ENCODE measurements around the gene TAC3.

Gene TAC3

GRCh38 chr12:57006809-57007475 lies 9.4 kb downstream of the TAC3 start:
- no peak for FAIRE-seq
- no peak for DNase-seq (ENCODE audit: insufficient read length, low spot score)

DNA sequence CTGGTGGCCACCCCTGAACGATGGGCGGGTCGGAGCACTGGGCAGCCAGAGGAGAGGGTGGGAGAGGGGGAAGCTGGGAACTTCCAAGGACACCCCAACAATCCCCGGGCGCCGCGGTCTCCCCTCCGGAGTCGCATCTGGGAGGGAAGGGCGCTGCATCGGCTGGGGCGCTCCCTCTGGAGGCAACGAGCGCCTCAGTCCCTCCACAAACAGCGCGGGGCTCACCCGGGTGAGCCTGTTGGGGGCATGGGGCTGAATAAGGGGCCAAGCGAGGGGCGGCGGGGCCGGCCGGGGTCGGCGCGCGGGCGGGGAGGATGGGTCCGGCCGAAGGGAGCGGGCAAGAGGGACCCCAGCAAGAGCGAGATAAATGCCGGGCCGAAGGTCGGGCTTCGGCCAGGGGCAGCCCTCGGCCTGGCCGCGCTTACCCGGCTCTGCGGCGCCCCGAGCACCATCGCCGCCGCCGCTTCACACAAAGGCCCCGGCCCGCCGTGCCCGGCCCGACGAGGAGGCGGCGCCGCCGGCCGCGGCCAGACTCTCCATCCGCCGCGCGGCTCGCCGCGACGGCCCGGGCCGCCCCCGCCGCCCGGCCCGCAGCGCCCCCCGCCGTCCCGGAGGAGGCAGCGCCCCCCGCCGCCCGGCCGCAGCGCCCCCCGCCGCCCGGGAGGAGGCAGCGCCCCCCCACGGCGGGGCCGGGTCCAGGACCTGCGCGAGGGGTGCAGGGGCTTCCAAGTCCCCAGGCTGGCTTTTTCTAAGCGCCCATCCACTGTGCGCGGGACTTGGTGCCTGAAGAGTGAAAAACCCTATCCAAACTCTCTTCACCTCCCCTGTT lies 10.1 kb downstream of the TAC3 start, which contains the start of gene ZBTB39:
ZBTB39 (minus strand) TSS at position 567 of the 829 bp plus-strand sequence. CDS start 1,629 bp downstream, outside the sequence.
- FAIRE-seq, result no peak
- DNase-seq (ENCODE audit: insufficient read length, low spot score), result peak; percentile 77

GRCh38 chr12:57004651-57005050 lies 11.7 kb downstream of the TAC3 start:
- DNase-seq (ENCODE audit: insufficient read length, low spot score) (no peak), FAIRE-seq (no peak)

DNA sequence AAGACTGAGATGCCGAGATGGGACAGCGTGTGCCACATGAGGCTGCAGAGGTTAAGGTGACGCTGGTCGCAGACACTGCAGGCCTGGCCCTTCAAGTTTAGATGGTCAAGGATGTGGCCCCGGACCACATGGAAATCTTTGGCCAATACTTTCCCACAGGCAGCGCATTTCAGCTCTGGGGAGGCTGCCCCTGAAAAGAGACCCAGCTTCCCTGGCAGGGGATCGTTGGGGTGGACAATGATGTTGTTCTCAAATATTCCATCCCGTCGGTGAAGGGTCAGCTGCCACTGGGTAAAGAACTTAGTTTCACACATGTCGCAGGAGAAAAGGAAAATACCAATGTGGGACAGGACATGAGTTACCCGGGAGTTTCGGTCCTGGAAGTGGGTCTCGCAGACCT lies 12.9 kb downstream of the TAC3 start:
- FAIRE-seq, result no peak
- DNase-seq (ENCODE audit: insufficient read length, low spot score), result no peak

DNA sequence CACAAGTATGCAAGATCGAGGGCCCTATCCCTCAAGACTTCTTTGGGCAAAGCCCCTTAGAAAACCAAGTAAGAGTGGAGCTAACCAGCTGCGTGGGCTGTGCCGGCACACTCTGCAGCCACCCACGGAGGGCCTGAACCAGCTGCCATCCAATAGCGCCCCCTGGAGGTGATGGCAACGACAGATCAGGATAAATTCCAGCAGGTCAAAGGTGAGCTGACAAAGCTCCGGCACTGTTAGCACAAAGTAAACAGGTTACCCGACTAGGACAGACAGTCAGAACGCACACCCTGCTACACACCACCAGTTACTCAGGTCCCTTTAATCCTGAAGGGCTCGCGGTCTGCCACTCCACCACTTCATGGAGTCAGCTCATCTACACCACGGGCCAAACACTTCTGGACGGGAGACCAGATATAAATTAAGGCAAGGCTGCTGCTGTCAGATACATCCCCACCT lies 14.9 kb downstream of the TAC3 start:
- DNase-seq (ENCODE audit: insufficient read length, low spot score) (peak; percentile 66), FAIRE-seq (no peak)

- DNase-seq (ENCODE audit: insufficient read length, low spot score) (no peak), FAIRE-seq (no peak)
These were observed 15.9 kb downstream of the TAC3 start for GRCh38 chr12:57000393-57000792.

DNA sequence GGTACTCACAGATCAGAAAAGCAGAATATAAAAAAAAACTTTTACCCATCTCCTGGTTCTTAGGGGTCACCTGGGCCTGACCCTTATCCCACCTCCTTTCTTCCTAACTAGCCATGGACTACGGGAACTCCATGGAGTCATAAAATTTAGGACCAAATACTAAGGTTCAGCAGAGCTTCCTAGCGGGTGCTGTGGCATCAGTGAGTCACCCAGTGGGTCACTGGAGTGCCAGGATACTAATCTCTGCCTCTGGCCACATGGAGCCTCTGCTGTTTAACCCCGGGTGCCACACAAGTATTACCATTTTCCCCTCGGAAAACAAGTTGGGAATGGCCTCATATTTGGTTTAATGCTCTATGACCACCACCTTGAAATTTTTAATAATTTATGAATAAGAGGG lies 16.9 kb downstream of the TAC3 start:
- no peak for DNase-seq (ENCODE audit: insufficient read length, low spot score)
- no peak for FAIRE-seq

DNA sequence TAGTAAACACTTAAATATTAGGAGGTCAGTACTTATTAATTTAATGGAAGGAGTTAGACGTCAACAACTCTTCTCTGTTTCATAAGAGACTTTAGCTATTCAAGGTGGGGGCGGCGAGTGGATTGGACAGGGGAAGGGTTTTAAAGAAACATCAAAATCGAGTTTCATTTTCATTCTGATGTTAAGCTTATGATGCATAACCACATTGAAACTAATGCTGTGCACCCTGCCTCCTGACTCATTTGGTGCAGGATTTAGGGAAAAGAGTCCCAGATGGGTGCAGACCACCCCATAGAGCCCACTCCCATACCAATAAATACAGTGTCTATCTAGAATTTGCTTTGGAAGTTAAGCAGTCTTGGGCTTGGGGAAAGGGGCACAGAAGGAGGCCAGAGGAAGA lies 17.3 kb downstream of the TAC3 start:
- FAIRE-seq (no peak), DNase-seq (ENCODE audit: insufficient read length, low spot score) (no peak)

DNA sequence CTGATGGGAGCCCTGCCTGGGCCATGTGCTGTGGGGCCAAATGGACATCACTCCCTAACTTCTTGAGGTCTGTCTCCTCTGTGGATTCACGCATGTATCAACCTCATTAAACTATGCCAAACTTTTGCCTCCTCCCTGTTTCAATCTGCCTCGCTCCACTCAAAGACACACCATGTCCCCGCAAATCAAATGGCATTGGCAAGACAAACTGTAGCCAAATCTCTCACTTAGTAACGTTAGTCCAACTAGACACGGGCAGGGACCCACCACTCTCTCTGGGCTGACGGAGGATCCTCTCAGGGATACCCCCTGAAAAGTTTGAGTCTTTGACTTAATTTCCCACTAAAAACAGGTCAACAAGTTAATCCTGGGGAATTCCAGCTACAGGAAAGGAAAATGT lies 18.0 kb downstream of the TAC3 start:
- DNase-seq (ENCODE audit: insufficient read length, low spot score) (no peak), FAIRE-seq (no peak)

- no peak for DNase-seq (ENCODE audit: insufficient read length, low spot score)
- no peak for FAIRE-seq
These were observed 19.4 kb downstream of the TAC3 start for GRCh38 chr12:56996793-56997545.

GRCh38 chr12:56995930-56996496 lies 20.3 kb downstream of the TAC3 start:
- no peak for FAIRE-seq
- DNase-seq (ENCODE audit: insufficient read length, low spot score), result no peak

GRCh38 chr12:56995201-56995929 lies 21.0 kb downstream of the TAC3 start:
- FAIRE-seq, result no peak
- no peak for DNase-seq (ENCODE audit: insufficient read length, low spot score)

- no peak for DNase-seq (ENCODE audit: insufficient read length, low spot score)
- no peak for FAIRE-seq
These were observed 22.0 kb downstream of the TAC3 start for GRCh38 chr12:56994231-56994746.

DNA sequence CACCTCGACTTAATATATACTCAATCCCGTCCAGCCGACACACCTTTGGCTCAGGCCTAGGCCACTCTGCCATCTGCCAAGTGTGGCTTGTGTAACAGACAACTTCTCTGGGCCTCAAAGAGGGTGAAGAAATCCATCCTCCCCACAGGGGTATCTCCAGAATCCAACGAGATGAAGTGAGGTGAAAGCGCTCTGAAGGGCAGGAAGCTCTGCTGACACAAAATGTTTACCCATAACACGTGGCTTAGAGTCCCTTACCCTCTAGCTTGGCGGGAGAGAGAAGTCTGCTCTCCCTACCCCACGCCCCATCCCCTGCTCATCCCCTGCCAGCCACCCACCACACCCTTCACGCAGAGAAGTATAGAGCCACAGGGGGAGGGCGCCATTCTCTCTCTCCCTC lies 23.0 kb downstream of the TAC3 start:
- FAIRE-seq, result no peak
- no peak for DNase-seq (ENCODE audit: insufficient read length, low spot score)

- DNase-seq (ENCODE audit: insufficient read length, low spot score) (no peak), FAIRE-seq (no peak)
These were observed 24.7 kb downstream of the TAC3 start for GRCh38 chr12:56991319-56992246.

GRCh38 chr12:56990648-56991318 lies 25.5 kb downstream of the TAC3 start:
- FAIRE-seq, result no peak
- no peak for DNase-seq (ENCODE audit: insufficient read length, low spot score)

DNA sequence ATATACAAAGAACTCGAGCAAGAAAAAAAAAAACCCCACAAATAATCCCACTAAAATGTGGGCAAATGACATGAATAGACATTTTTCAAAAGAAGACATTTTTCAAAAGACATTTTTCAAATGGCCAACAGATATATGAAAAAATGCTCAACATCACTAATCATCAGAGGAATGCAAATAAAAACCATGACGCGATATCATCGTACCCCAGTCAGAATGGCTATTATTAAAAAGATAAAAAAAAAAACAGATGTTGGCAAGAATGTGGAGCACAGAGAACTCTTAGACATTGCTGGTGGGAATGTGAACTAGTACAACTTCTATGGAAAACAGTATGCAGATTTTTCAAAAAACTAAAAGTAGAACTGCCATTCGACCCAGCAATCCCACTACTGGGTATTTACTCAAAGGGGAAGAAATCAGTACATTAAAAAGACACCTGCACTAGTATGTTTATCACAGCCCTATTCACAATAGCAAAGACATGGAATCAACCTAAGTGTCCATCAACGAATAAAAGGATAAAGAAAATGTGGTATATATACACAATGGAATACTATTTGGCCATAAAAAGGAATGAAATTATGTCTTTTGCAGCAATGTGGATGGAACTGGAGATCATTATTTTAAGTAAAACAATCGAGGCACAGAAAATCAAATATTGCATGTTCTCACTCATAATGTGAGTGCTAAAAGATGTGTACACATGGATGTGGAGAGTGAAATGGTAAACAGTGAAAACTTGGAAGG lies 26.3 kb downstream of the TAC3 start:
- FAIRE-seq (no peak), DNase-seq (ENCODE audit: insufficient read length, low spot score) (no peak)
